GM21447 (cell line): Measurements from ENCODE around the gene INPP5A.
"Not testable (repeated sequence)": the region's sequence is repeated elsewhere in the genome, so short reads cannot be mapped to it uniquely, and the experiment has no call there.

Experiments used
- ATAC-seq: cut with Tn5 transposase; IDR thresholded peaks from one replicate; pipeline ENCODE4 v1.9.1; 2021; ENCODE audit not compliant: unreplicated experiment

The INPP5A gene

GRCh38 chr10:132671228-132672154, 133.9 kb downstream of the INPP5A start:
- ATAC-seq: no peak

GRCh38 chr10:132673746-132674145, 136.2 kb downstream of the INPP5A start:
- not testable (repeated sequence) for ATAC-seq

GRCh38 chr10:132674311-132674710, 136.7 kb downstream of the INPP5A start:
- ATAC-seq: no peak

- no peak for ATAC-seq
Observed at GRCh38 chr10:132675031-132675740, 137.6 kb downstream of the INPP5A start.

GRCh38 chr10:132676193-132676891, 138.8 kb downstream of the INPP5A start:
- no peak for ATAC-seq

GRCh38 chr10:132677096-132677472, 139.5 kb downstream of the INPP5A start:
- ATAC-seq: no peak

GRCh38 chr10:132677473-132678227, 140.1 kb downstream of the INPP5A start:
- ATAC-seq: no peak

- no peak for ATAC-seq
Observed at GRCh38 chr10:132678436-132679216, 141.0 kb downstream of the INPP5A start.

- no peak for ATAC-seq
Observed at GRCh38 chr10:132679217-132679595, 141.6 kb downstream of the INPP5A start.

GRCh38 chr10:132679640-132680039, 142.1 kb downstream of the INPP5A start:
- ATAC-seq: no peak

GRCh38 chr10:132680741-132681140, 143.2 kb downstream of the INPP5A start:
- not testable (repeated sequence) for ATAC-seq

- ATAC-seq: no peak
Observed at GRCh38 chr10:132681858-132682755, 144.5 kb downstream of the INPP5A start.

GRCh38 chr10:132684164-132684891, 146.7 kb downstream of the INPP5A start:
- peak; percentile 79 for ATAC-seq

GRCh38 chr10:132685101-132685891, 147.7 kb downstream of the INPP5A start:
- no peak for ATAC-seq

GRCh38 chr10:132685921-132686680, 148.5 kb downstream of the INPP5A start:
- ATAC-seq: no peak

GRCh38 chr10:132687181-132687892, 149.8 kb downstream of the INPP5A start:
- no peak for ATAC-seq
